ENCODE results near the gene DNER.

DNER gene

DNA sequence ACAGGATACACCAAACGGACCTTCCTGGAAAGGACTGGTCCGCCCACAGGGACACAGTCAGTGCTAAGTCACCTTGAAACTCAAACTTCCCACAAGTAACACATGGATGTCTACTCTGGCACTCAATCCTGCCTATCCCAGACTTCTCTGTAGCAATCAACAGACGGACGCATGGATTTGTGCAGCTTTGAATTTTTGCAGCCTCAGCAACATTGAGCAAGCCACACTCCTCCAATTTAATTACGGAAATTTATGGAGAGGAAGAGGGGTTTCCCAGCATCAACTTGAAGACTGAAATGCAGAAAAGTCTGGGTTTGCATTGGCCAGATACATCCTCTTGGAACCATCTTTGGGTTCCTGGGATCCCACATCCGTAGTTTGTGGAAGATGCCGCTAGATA lies 26.2 kb downstream of the DNER start:
- Histone ChIP-seq H3K36me3 (ENCODE audit: control insufficient read depth in 1 of 2, insufficient read depth in 2 of 2, low read length in 2 of 2) (no peaks in the 10 kb centered on the region), H3K27me3 (ENCODE audit: insufficient read depth, low read length) (no peaks in the 10 kb centered on the region), H2AK5ac (ENCODE audit: low read length) (no peak overlapping the region), H3K14ac (ENCODE audit: low read length) (no peak overlapping the region), H3K4ac (ENCODE audit: low read depth, low read length) (no peak overlapping the region), H3K79me2 (ENCODE audit: control insufficient read depth, insufficient read depth, low read length, poor library complexity) (no peaks in the 10 kb centered on the region), H3K9ac (ENCODE audit: low read length) (no peak overlapping the region), H3K18ac (ENCODE audit: low read length) (no peak overlapping the region), H3K4me3 (ENCODE audit: low read depth, low read length) (no peak overlapping the region), H3K27ac (ENCODE audit: low read depth, low read length) (no peak overlapping the region), H3K4me1 (ENCODE audit: control insufficient read depth in 1 of 2, insufficient read depth in 2 of 2, low read length in 2 of 2) (no peaks in the 10 kb centered on the region), H3K4me2 (ENCODE audit: low read length) (no peak overlapping the region), H3K79me1 (ENCODE audit: low read length) (no peaks in the 10 kb centered on the region), H2BK120ac (ENCODE audit: insufficient read depth, low read length, poor library complexity) (no peak overlapping the region), H4K12ac (ENCODE audit: low read depth, low read length) (no peak overlapping the region), H2AFZ (ENCODE audit: insufficient read depth, low read length, poor library complexity) (no peak overlapping the region), H2BK12ac (ENCODE audit: low read length) (no peak overlapping the region), H3K9me3 (ENCODE audit: insufficient read depth, low read depth, low read length) (no peaks in the 10 kb centered on the region), H2BK5ac (ENCODE audit: low read depth, low read length, poor library complexity) (no peak overlapping the region), H3K23ac (ENCODE audit: low read length) (no peak overlapping the region), H4K8ac (ENCODE audit: low read depth, low read length) (no peak overlapping the region), H4K91ac (ENCODE audit: low read depth, low read length) (no peak overlapping the region)
- no CpG with 5 or more reads among the region's 7 CpGs for WGBS (ENCODE audit: extremely low coverage, insufficient coverage, insufficient read length)
- DNase-seq: no peak

DNA sequence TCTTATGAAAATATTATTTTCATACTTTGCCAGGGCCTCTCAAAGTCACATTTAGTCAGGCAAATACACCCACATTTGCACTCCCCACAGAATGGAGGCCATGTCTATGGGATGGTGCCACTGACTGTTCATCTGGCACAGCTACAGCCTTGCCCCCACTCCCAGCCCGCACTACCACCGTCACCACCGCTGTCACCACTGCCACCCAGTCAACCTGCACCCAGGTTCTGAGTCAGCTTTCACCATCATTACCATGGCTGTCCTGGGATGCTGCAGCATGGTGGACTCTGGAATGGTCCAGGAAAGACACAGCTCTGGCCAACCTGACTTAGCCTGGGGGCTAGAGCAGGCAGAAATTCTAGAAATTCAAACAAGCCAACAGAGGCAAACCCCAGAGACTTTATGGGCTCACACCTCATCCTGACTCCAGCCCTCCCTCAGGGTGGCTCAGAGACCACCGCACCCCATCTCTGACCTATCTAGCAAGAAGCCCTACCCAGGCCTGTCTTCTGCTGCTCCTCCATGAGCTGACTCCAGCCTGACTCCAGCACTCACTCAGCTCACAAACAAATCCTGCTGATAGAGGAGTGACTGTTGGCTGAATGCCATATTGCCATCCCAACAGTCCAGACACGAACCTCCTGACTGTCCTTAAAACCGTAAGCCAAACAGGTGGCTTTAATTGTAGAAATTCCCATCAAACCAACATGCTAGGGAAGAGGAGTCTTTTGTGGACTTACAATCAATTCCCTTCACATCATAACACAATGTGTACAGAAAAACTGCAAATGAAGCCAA lies 28.0 kb downstream of the DNER start:
- H3K79me1 ChIP-seq (ENCODE audit: low read length): no peaks in the 10 kb centered on the region
- H2BK12ac ChIP-seq (ENCODE audit: low read length): no peak overlapping the region
- H3K27ac ChIP-seq (ENCODE audit: low read depth, low read length): no peak overlapping the region
- H2AK5ac ChIP-seq (ENCODE audit: low read length): no peak overlapping the region
- DNase-seq: no peak
- no peaks in the 10 kb centered on the region for H3K27me3 ChIP-seq (ENCODE audit: insufficient read depth, low read length)
- no peak overlapping the region for H2BK5ac ChIP-seq (ENCODE audit: low read depth, low read length, poor library complexity)
- no peak overlapping the region for H3K4ac ChIP-seq (ENCODE audit: low read depth, low read length)
- H3K79me2 ChIP-seq (ENCODE audit: control insufficient read depth, insufficient read depth, low read length, poor library complexity): no peaks in the 10 kb centered on the region
- whole genome bisulfite sequencing (ENCODE audit: extremely low coverage, insufficient coverage, insufficient read length): no CpG with 5 or more reads among the region's 6 CpGs
- H4K91ac ChIP-seq (ENCODE audit: low read depth, low read length): no peak overlapping the region
- H4K12ac ChIP-seq (ENCODE audit: low read depth, low read length): no peak overlapping the region
- H3K4me1 ChIP-seq (ENCODE audit: control insufficient read depth in 1 of 2, insufficient read depth in 2 of 2, low read length in 2 of 2): no peaks in the 10 kb centered on the region
- H3K18ac ChIP-seq (ENCODE audit: low read length): no peak overlapping the region
- H2BK120ac ChIP-seq (ENCODE audit: insufficient read depth, low read length, poor library complexity): no peak overlapping the region
- no peak overlapping the region for H3K4me3 ChIP-seq (ENCODE audit: low read depth, low read length)
- no peak overlapping the region for H2AFZ ChIP-seq (ENCODE audit: insufficient read depth, low read length, poor library complexity)
- no peaks in the 10 kb centered on the region for H3K9me3 ChIP-seq (ENCODE audit: insufficient read depth, low read depth, low read length)
- no peak overlapping the region for H3K9ac ChIP-seq (ENCODE audit: low read length)
- no peak overlapping the region for H3K14ac ChIP-seq (ENCODE audit: low read length)
- no peaks in the 10 kb centered on the region for H3K36me3 ChIP-seq (ENCODE audit: control insufficient read depth in 1 of 2, insufficient read depth in 2 of 2, low read length in 2 of 2)
- H3K4me2 ChIP-seq (ENCODE audit: low read length): no peak overlapping the region
- H4K8ac ChIP-seq (ENCODE audit: low read depth, low read length): no peak overlapping the region
- H3K23ac ChIP-seq (ENCODE audit: low read length): no peak overlapping the region

GRCh38 chr2:229684942-229685562 lies 29.3 kb downstream of the DNER start:
- Histone ChIP-seq H4K8ac (ENCODE audit: low read depth, low read length) (no peak overlapping the region), H3K4me2 (ENCODE audit: low read length) (no peak overlapping the region), H2BK12ac (ENCODE audit: low read length) (no peak overlapping the region), H3K9me3 (ENCODE audit: insufficient read depth, low read depth, low read length) (no peaks in the 10 kb centered on the region), H2AK5ac (ENCODE audit: low read length) (no peak overlapping the region), H3K79me1 (ENCODE audit: low read length) (no peaks in the 10 kb centered on the region), H3K14ac (ENCODE audit: low read length) (no peak overlapping the region), H3K4me1 (ENCODE audit: control insufficient read depth in 1 of 2, insufficient read depth in 2 of 2, low read length in 2 of 2) (no peaks in the 10 kb centered on the region), H2BK5ac (ENCODE audit: low read depth, low read length, poor library complexity) (no peak overlapping the region), H3K27ac (ENCODE audit: low read depth, low read length) (no peak overlapping the region), H3K9ac (ENCODE audit: low read length) (no peak overlapping the region), H3K4ac (ENCODE audit: low read depth, low read length) (no peak overlapping the region), H4K91ac (ENCODE audit: low read depth, low read length) (no peak overlapping the region), H3K4me3 (ENCODE audit: low read depth, low read length) (no peak overlapping the region), H3K18ac (ENCODE audit: low read length) (no peak overlapping the region), H3K79me2 (ENCODE audit: control insufficient read depth, insufficient read depth, low read length, poor library complexity) (no peaks in the 10 kb centered on the region), H2BK120ac (ENCODE audit: insufficient read depth, low read length, poor library complexity) (no peak overlapping the region), H3K36me3 (ENCODE audit: control insufficient read depth in 1 of 2, insufficient read depth in 2 of 2, low read length in 2 of 2) (no peaks in the 10 kb centered on the region), H3K23ac (ENCODE audit: low read length) (no peak overlapping the region), H2AFZ (ENCODE audit: insufficient read depth, low read length, poor library complexity) (no peak overlapping the region), H4K12ac (ENCODE audit: low read depth, low read length) (no peak overlapping the region), H3K27me3 (ENCODE audit: insufficient read depth, low read length) (no peaks in the 10 kb centered on the region)
- no peak for DNase-seq
- WGBS (ENCODE audit: extremely low coverage, insufficient coverage, insufficient read length): no CpG with 5 or more reads among the region's 6 CpGs

DNA sequence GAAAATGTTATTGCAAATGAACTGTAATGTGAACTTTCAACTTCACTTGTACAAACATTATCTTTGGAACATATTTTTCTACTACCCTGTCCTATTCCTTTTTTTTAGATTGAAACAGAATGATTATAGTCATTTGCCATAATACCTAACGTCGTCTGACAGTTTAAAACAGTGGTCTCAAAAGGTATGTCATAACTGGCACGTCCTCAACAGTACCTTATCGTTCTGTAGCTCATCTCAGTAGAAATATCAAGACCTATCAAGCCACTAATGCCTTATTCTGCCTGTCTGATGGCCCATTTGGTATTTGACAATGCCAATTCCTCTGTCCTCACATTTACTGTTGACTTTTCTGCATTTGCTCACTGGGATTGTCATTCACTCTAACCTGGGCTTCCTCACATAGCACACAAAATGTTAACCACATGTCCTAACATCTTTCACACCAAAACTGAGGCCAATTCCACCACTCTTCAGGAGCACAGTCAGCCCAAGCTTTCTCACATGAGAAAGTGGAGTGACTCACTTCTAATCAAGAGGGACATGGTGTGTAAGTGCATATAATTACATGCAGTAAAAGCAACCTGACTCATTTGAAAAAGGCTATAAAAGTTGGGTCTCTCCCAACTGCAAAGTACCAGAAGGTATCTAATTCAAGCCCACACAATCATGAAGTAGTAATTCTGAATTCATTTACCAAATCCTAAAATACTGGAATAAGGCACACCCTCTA lies 34.8 kb downstream of the DNER start:
- no peak overlapping the region for H3K9ac ChIP-seq (ENCODE audit: low read length)
- WGBS (ENCODE audit: extremely low coverage, insufficient coverage, insufficient read length): no CpG with 5 or more reads among the region's 4 CpGs
- no peak overlapping the region for H2BK5ac ChIP-seq (ENCODE audit: low read depth, low read length, poor library complexity)

More for the DNA sequence above, 34.8 kb downstream of the DNER start:
- no peak overlapping the region for H4K12ac ChIP-seq (ENCODE audit: low read depth, low read length)
- no peak overlapping the region for H3K18ac ChIP-seq (ENCODE audit: low read length)
- no peak overlapping the region for H2BK12ac ChIP-seq (ENCODE audit: low read length)
- no peaks in the 10 kb centered on the region for H3K9me3 ChIP-seq (ENCODE audit: insufficient read depth, low read depth, low read length)
- H3K36me3 ChIP-seq (ENCODE audit: control insufficient read depth in 1 of 2, insufficient read depth in 2 of 2, low read length in 2 of 2): no peaks in the 10 kb centered on the region
- no peak for DNase-seq
- H3K27ac ChIP-seq (ENCODE audit: low read depth, low read length): no peak overlapping the region
- H3K23ac ChIP-seq (ENCODE audit: low read length): no peak overlapping the region
- H3K79me2 ChIP-seq (ENCODE audit: control insufficient read depth, insufficient read depth, low read length, poor library complexity): no peaks in the 10 kb centered on the region
- no peak overlapping the region for H4K8ac ChIP-seq (ENCODE audit: low read depth, low read length)
- H3K4me2 ChIP-seq (ENCODE audit: low read length): no peak overlapping the region
- no peak overlapping the region for H3K14ac ChIP-seq (ENCODE audit: low read length)
- no peak overlapping the region for H2AK5ac ChIP-seq (ENCODE audit: low read length)
- no peak overlapping the region for H2AFZ ChIP-seq (ENCODE audit: insufficient read depth, low read length, poor library complexity)
- no peak overlapping the region for H2BK120ac ChIP-seq (ENCODE audit: insufficient read depth, low read length, poor library complexity)
- no peaks in the 10 kb centered on the region for H3K79me1 ChIP-seq (ENCODE audit: low read length)
- no peak overlapping the region for H3K4ac ChIP-seq (ENCODE audit: low read depth, low read length)
- H4K91ac ChIP-seq (ENCODE audit: low read depth, low read length): no peak overlapping the region
- no peak overlapping the region for H3K4me3 ChIP-seq (ENCODE audit: low read depth, low read length)
- no peaks in the 10 kb centered on the region for H3K4me1 ChIP-seq (ENCODE audit: control insufficient read depth in 1 of 2, insufficient read depth in 2 of 2, low read length in 2 of 2)
- no peaks in the 10 kb centered on the region for H3K27me3 ChIP-seq (ENCODE audit: insufficient read depth, low read length)

All from trophoblast cell (in vitro differentiated cells and primary cell).